ENCODE data around the gene MAP2. TPM values are rescaled to one million over a fixed set of nuclear protein-coding genes. Genes with fewer than 3 reads are reported as not detected.

The MAP2 gene
- total and polyA plus RNA-seq, 2 of the 8 experiments (the other 6 are each of a cell fraction or from before 2014, with no cell fraction given) = 5.9 to 9.4 TPM

- Histone ChIP-seq H3K9ac (replicated peaks in 1 of 4; ENCODE audit: extremely low read depth in 1 of 4, low read depth in 3 of 4, low read length in 3 of 4) (no peak overlapping the region), H3K79me1 (ENCODE audit: low read depth, low read length) (no peaks in the 10 kb centered on the region), H3K4me3 (ENCODE audit: extremely low read depth in 1 of 4, insufficient read depth in 2 of 4, low read depth in 3 of 4, low read length in 4 of 4) (no peak overlapping the region), H2BK15ac (ENCODE audit: low read length) (no peak overlapping the region), H3K56ac (replicated peaks; ENCODE audit: insufficient read length, low read depth, low read length) (no peak overlapping the region), H2AK5ac (ENCODE audit: low read depth, low read length) (no peak overlapping the region), H4K91ac (replicated peaks; ENCODE audit: insufficient read length, low read length) (no peak overlapping the region), H2BK12ac (ENCODE audit: low read depth, low read length) (no peak overlapping the region), H3K4me2 (ENCODE audit: insufficient read depth in 1 of 2, low read depth in 2 of 2, low read length in 2 of 2) (no peak overlapping the region), H3K14ac (ENCODE audit: insufficient read length) (no peak overlapping the region), H3K18ac (ENCODE audit: extremely low read depth, low read length) (no peak overlapping the region), H4K20me1 (replicated peaks in 1 of 2; ENCODE audit: control insufficient read depth in 1 of 2, insufficient read depth in 2 of 2, low read length in 2 of 2) (no peaks in the 10 kb centered on the region), H3K36me3 (ENCODE audit: control insufficient read depth in 2 of 4, insufficient read depth in 4 of 4, low read length in 3 of 4) (no peaks in the 10 kb centered on the region), H3K9me3 (ENCODE audit: insufficient read depth in 2 of 2, low read depth in 1 of 2, low read length in 1 of 2) (0 out of 4 replicates have a peak, but pooled peaks cover 0 to 2% of the 10 kb centered on the region in 2 experiments), H2BK20ac (ENCODE audit: low read length) (no peak overlapping the region), H4K5ac (ENCODE audit: insufficient read length, low read depth, low read length) (no peak overlapping the region), H2BK5ac (ENCODE audit: low read depth, low read length) (no peak overlapping the region), H3K23ac (ENCODE audit: insufficient read length) (no peak overlapping the region), H3K4ac (replicated peaks; ENCODE audit: insufficient read length, low read depth, low read length) (no peak overlapping the region), H3K4me1 (replicated peaks in 1 of 4; ENCODE audit: control insufficient read depth in 3 of 4, insufficient read depth in 4 of 4, low read length in 3 of 4) (peaks cover 2 to 7% (median 4%) of the 10 kb centered on the region in 4 experiments; a peak in 4 of 7 replicates), H2BK120ac (replicated peaks; ENCODE audit: low read depth, low read length) (no peak overlapping the region), H3K27me3 (replicated peaks in 1 of 4; ENCODE audit: control insufficient read depth in 3 of 4, extremely low read depth in 1 of 4, insufficient read depth in 3 of 4, low read length in 3 of 4) (no peaks in the 10 kb centered on the region), H3K27ac (ENCODE audit: low read depth, low read length) (no peak overlapping the region), H3K23me2 (ENCODE audit: low read depth, low read length) (no peaks in the 10 kb centered on the region), H2AFZ (ENCODE audit: low read length) (no peak overlapping the region), H4K8ac (ENCODE audit: extremely low read depth, insufficient read depth, low read length) (no peak overlapping the region), H3K79me2 (ENCODE audit: control insufficient read depth in 1 of 2, insufficient read depth in 2 of 2, low read length in 2 of 2) (no peaks in the 10 kb centered on the region)
- no peak for DNase-seq (ENCODE audit: low read depth in 1 of 2, low spot score in 2 of 2)
- ChIA-PET POLR2A (ENCODE audit: partially characterized antibody) (interaction anchor here (0.8 kb wide), 1 partner anchor 81 kb away, joined by 3 read pairs; the partner anchor contains the start of gene UNC80), CTCF (ENCODE audit: partially characterized antibody) (interaction anchor here (0.6 kb wide), 1 partner anchor 34 kb away, joined by 3 read pairs; no protein-coding TSS in a partner anchor)
- WGBS, 2 experiments (ENCODE audit: extremely low coverage in 1 of 2, insufficient coverage in 1 of 2, insufficient read length in 1 of 2, insufficient replicate concordance in 2 of 2, low coverage in 1 of 2, low lambda C conversion rate in 2 of 2, missing lambda C conversion rate in 1 of 2) = 84% methylated on average over 10 of the region's 10 CpGs; no CpG with 5 or more reads in 1 of the 2 experiments
- FAIRE-seq = no peak
- TF ChIP-seq KDM4A (IDR thresholded peaks at IDR 0.05; ENCODE audit: low read depth, low read length, severe bottlenecking) (no peak), EGR1 (IDR thresholded peaks at IDR 0.05; ENCODE audit: borderline replicate concordance, low read depth, low read length) (no peak), USF2 (IDR thresholded peaks at IDR 0.05; ENCODE audit: low read length) (no peak), PHF8 (conservative IDR thresholded peaks at IDR 0.05; ENCODE audit: low read depth, low read length) (no peak), TCF12 (IDR thresholded peaks at IDR 0.05; ENCODE audit: low read depth, low read length) (no peak), CEBPB (IDR thresholded peaks at IDR 0.05; ENCODE audit: low read depth, low read length) (no peak), CTCF (IDR thresholded peaks at IDR 0.05; ENCODE audit: control extremely low read depth in 1 of 3, insufficient read depth in 1 of 3, low read depth in 1 of 3, low read length in 3 of 3) (no peak), CHD1 (IDR thresholded peaks at IDR 0.05; ENCODE audit: low read depth, low read length) (no peak), SP1 (IDR thresholded peaks at IDR 0.05; ENCODE audit: low read depth, low read length) (no peak)
These were observed 266.3 kb downstream of the MAP2 start for GRCh38 chr2:209690029-209690754.

Measured in H1 (cell line).